WTC11 (cell line): Measurements from ENCODE around the gene GGACT.

Experiments used
- CREB1 ChIP-seq: sonication (generic); formaldehyde crosslinking; IDR thresholded peaks from 2 replicates; pipeline ENCODE4 v1.8.0; 2023; ENCODE audit warnings: mild to moderate bottlenecking, missing genetic modification reagents
- ELF4 ChIP-seq: sonication (generic); formaldehyde crosslinking; IDR thresholded peaks from 2 replicates; pipeline ENCODE4 v1.8.1; 2022; ENCODE audit warnings: low read depth, mild to moderate bottlenecking, moderate library complexity, missing genetic modification reagents
- FOXP1 ChIP-seq: sonication (generic); formaldehyde crosslinking; IDR thresholded peaks from 2 replicates; pipeline ENCODE4 v1.8.0; 2022; ENCODE audit warnings: missing genetic modification reagents, mild to moderate bottlenecking, moderate library complexity, borderline replicate concordance
- GRHL2 ChIP-seq: fragments of 250-450 bp; sonication (Bioruptor Pico); IDR thresholded peaks from 2 replicates; pipeline ENCODE4 v1.8.0; 2022; ENCODE audit warnings: mild to moderate bottlenecking, moderate library complexity; ENCODE audit not compliant: insufficient replicate concordance, severe bottlenecking
- NFYB ChIP-seq: sonication (generic); formaldehyde crosslinking; conservative IDR thresholded peaks from 2 replicates; pipeline ENCODE4 v1.8.0; 2022; ENCODE audit warnings: low read depth, missing genetic modification reagents
- SMAD4 ChIP-seq: sonication (generic); formaldehyde crosslinking; IDR thresholded peaks from 2 replicates; pipeline ENCODE4 v1.8.0; 2022; ENCODE audit warnings: mild to moderate bottlenecking, missing genetic modification reagents
- SP1 ChIP-seq: sonication (generic); formaldehyde crosslinking; conservative IDR thresholded peaks from 2 replicates; pipeline ENCODE4 v1.8.1; 2022; ENCODE audit warnings: missing genetic modification reagents
- ZNF232 ChIP-seq: sonication (generic); formaldehyde crosslinking; IDR thresholded peaks from 2 replicates; pipeline ENCODE4 v1.8.0; 2022; ENCODE audit warnings: mild to moderate bottlenecking, missing genetic modification reagents
- TF ChIP-seq, protein P1 (sequence below): fragments of 200-600 bp; IDR thresholded peaks from 2 replicates; pipeline ENCODE4 v1.8.0; 2022; ENCODE audit warnings: antibody characterized with exemption
- TF ChIP-seq, protein P2 (sequence below): sonication (generic); formaldehyde crosslinking; IDR thresholded peaks from 2 replicates; pipeline ENCODE4 v1.8.0; 2022; ENCODE audit warnings: mild to moderate bottlenecking, missing genetic modification reagents
- TF ChIP-seq, protein P3 (sequence below): sonication (generic); formaldehyde crosslinking; IDR thresholded peaks from 2 replicates; pipeline ENCODE4 v1.8.1; 2022; ENCODE audit warnings: low read depth, missing genetic modification reagents, borderline replicate concordance
- TF ChIP-seq, protein P4 (sequence below): sonication (generic); formaldehyde crosslinking; IDR thresholded peaks from 2 replicates; pipeline ENCODE4 v1.8.0; 2023; ENCODE audit warnings: mild to moderate bottlenecking, missing genetic modification reagents
- TF ChIP-seq, protein P5 (sequence below): sonication (generic); formaldehyde crosslinking; IDR thresholded peaks from 2 replicates; pipeline ENCODE4 v1.8.1; 2023; ENCODE audit warnings: mild to moderate bottlenecking, missing genetic modification reagents
- TF ChIP-seq, protein P6 (sequence below): sonication (generic); formaldehyde crosslinking; IDR thresholded peaks from 2 replicates; pipeline ENCODE4 v1.8.0; 2022; ENCODE audit warnings: mild to moderate bottlenecking, missing genetic modification reagents

DNA sequence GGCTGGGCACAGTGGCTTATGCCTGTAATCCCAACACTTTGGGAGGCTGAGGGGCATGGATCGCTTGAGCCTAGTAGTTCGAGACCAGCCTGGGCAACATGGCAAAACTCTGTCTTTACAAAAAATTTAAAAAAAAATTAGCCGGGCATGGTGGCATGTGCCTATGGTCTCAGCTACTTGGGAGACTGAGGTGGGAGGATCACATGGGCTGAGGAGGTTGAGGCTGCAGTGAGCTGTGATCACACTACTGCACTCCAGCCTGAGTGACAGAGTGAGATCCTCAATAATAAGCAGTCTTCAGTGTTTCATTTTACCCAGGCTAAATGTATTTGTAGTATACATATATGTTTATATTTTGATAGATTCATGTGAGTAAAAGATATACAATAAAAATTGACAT is 85.0 kb downstream of the GGACT start:
- TF ChIP-seq ZNF232 (CRISPR knock-in tag), result no peak
- TF ChIP-seq, protein P1, sequence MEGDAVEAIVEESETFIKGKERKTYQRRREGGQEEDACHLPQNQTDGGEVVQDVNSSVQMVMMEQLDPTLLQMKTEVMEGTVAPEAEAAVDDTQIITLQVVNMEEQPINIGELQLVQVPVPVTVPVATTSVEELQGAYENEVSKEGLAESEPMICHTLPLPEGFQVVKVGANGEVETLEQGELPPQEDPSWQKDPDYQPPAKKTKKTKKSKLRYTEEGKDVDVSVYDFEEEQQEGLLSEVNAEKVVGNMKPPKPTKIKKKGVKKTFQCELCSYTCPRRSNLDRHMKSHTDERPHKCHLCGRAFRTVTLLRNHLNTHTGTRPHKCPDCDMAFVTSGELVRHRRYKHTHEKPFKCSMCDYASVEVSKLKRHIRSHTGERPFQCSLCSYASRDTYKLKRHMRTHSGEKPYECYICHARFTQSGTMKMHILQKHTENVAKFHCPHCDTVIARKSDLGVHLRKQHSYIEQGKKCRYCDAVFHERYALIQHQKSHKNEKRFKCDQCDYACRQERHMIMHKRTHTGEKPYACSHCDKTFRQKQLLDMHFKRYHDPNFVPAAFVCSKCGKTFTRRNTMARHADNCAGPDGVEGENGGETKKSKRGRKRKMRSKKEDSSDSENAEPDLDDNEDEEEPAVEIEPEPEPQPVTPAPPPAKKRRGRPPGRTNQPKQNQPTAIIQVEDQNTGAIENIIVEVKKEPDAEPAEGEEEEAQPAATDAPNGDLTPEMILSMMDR, result no peak
- no peak for TF ChIP-seq ELF4 (CRISPR knock-in tag)
- TF ChIP-seq, protein P2, sequence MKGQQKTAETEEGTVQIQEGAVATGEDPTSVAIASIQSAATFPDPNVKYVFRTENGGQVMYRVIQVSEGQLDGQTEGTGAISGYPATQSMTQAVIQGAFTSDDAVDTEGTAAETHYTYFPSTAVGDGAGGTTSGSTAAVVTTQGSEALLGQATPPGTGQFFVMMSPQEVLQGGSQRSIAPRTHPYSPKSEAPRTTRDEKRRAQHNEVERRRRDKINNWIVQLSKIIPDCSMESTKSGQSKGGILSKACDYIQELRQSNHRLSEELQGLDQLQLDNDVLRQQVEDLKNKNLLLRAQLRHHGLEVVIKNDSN (CRISPR knock-in tag), result no peak
- TF ChIP-seq, protein P3, sequence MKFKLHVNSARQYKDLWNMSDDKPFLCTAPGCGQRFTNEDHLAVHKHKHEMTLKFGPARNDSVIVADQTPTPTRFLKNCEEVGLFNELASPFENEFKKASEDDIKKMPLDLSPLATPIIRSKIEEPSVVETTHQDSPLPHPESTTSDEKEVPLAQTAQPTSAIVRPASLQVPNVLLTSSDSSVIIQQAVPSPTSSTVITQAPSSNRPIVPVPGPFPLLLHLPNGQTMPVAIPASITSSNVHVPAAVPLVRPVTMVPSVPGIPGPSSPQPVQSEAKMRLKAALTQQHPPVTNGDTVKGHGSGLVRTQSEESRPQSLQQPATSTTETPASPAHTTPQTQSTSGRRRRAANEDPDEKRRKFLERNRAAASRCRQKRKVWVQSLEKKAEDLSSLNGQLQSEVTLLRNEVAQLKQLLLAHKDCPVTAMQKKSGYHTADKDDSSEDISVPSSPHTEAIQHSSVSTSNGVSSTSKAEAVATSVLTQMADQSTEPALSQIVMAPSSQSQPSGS (CRISPR knock-in tag), result no peak
- TF ChIP-seq FOXP1, result no peak
- TF ChIP-seq, protein P4, sequence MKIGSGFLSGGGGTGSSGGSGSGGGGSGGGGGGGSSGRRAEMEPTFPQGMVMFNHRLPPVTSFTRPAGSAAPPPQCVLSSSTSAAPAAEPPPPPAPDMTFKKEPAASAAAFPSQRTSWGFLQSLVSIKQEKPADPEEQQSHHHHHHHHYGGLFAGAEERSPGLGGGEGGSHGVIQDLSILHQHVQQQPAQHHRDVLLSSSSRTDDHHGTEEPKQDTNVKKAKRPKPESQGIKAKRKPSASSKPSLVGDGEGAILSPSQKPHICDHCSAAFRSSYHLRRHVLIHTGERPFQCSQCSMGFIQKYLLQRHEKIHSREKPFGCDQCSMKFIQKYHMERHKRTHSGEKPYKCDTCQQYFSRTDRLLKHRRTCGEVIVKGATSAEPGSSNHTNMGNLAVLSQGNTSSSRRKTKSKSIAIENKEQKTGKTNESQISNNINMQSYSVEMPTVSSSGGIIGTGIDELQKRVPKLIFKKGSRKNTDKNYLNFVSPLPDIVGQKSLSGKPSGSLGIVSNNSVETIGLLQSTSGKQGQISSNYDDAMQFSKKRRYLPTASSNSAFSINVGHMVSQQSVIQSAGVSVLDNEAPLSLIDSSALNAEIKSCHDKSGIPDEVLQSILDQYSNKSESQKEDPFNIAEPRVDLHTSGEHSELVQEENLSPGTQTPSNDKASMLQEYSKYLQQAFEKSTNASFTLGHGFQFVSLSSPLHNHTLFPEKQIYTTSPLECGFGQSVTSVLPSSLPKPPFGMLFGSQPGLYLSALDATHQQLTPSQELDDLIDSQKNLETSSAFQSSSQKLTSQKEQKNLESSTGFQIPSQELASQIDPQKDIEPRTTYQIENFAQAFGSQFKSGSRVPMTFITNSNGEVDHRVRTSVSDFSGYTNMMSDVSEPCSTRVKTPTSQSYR, result no peak
- no peak for TF ChIP-seq SP1
- TF ChIP-seq GRHL2 (CRISPR knock-in tag), result no peak
- no peak for TF ChIP-seq CREB1 (CRISPR knock-in tag)
- no peak for TF ChIP-seq NFYB (CRISPR knock-in tag)
- TF ChIP-seq, protein P5, sequence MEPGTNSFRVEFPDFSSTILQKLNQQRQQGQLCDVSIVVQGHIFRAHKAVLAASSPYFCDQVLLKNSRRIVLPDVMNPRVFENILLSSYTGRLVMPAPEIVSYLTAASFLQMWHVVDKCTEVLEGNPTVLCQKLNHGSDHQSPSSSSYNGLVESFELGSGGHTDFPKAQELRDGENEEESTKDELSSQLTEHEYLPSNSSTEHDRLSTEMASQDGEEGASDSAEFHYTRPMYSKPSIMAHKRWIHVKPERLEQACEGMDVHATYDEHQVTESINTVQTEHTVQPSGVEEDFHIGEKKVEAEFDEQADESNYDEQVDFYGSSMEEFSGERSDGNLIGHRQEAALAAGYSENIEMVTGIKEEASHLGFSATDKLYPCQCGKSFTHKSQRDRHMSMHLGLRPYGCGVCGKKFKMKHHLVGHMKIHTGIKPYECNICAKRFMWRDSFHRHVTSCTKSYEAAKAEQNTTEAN (CRISPR knock-in tag), result no peak
- no peak for TF ChIP-seq SMAD4 (CRISPR knock-in tag)
- TF ChIP-seq, protein P6, sequence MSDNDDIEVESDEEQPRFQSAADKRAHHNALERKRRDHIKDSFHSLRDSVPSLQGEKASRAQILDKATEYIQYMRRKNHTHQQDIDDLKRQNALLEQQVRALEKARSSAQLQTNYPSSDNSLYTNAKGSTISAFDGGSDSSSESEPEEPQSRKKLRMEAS (CRISPR knock-in tag), result no peak
